GM19452 (cell line): ENCODE data around the gene SETD1B.

Experiments
- ATAC-seq: cut with Tn5 transposase; IDR thresholded peaks from one replicate; pipeline ENCODE4 v1.9.1; 2021; ENCODE audit not compliant: unreplicated experiment

The SETD1B gene

DNA sequence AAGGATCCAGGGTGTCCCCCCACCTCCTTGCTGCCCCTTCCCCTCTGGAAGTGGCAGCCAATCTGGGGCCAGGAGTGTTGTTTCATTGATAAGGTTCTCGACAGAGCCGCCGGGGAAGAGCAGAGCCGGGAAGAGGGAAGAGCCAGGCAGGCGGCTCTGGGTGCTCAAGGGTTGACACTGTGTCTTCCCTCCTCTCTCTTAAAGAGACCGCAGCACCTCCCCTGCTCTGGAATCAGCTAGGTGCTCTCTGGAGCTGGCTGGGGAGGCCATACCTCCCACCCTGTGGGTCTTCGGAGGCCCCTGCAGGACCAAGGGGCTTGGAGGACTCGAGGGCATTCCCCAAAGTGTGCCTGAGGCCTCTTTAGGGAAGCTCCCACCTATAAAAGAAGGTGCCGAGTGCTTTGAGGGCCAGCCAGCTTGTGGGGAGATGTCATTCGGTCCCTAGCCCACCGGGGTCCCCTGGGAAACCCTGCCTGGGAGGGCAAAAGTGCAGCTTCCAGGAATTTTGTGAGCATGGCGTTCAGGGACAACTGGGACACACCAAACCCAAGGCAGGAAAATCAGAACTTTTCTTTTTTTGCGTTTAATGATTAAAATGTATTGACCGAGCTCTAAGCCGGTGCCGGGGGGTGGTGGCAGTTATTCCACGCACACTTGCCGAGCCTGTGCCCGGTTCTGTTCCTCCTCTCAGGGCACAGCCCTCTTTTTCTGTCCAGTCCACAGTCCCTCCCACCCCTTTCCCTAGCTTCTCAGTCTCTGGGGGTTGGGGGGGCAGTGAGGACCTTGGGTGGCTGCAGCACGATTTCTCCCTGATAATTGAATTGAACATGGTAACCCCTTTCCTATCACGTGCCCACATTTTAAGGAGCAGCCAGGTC, 3.0 kb downstream of the SETD1B start:
- no peak for ATAC-seq

- ATAC-seq = no peak
These were observed 4.0 kb downstream of the SETD1B start for GRCh38 chr12:121807642-121808347.

DNA sequence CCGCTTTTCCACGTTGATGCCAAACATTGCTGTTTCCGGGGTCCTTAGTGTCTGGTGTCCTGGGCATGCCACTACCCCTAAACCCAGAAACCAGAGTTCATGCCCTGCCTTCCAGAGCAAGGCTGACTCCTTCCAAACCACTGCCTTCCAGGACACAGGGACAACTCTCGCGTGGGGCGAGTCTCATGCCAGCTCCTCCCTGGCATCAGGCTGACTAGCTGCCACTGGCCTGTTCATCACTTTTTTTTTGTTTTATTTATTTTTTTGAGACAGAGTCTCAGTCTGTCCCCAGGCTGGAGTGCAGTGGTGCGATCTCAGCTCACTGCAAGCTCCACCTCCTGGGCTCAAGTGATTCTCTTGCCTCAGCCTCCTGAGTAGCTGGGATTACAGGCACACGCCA, 4.8 kb downstream of the SETD1B start:
- ATAC-seq = no peak

DNA sequence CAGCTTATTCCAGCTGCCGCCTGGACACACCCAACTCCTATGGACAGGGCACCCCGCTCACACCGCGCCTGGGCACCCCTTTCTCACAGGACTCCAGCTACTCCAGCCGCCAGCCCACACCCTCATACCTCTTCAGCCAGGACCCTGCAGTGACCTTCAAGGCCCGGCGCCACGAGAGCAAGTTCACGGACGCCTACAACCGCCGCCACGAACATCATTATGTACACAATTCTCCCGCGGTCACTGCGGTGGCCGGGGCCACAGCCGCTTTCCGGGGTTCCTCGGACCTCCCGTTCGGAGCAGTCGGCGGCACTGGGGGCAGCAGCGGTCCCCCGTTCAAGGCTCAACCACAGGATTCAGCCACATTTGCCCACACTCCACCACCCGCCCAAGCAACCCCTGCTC, 5.9 kb downstream of the SETD1B start:
- ATAC-seq = no peak

- ATAC-seq = no peak
These were observed 6.5 kb downstream of the SETD1B start for GRCh38 chr12:121810234-121810817.

GRCh38 chr12:121810833-121811433, 7.1 kb downstream of the SETD1B start:
- no peak for ATAC-seq

DNA sequence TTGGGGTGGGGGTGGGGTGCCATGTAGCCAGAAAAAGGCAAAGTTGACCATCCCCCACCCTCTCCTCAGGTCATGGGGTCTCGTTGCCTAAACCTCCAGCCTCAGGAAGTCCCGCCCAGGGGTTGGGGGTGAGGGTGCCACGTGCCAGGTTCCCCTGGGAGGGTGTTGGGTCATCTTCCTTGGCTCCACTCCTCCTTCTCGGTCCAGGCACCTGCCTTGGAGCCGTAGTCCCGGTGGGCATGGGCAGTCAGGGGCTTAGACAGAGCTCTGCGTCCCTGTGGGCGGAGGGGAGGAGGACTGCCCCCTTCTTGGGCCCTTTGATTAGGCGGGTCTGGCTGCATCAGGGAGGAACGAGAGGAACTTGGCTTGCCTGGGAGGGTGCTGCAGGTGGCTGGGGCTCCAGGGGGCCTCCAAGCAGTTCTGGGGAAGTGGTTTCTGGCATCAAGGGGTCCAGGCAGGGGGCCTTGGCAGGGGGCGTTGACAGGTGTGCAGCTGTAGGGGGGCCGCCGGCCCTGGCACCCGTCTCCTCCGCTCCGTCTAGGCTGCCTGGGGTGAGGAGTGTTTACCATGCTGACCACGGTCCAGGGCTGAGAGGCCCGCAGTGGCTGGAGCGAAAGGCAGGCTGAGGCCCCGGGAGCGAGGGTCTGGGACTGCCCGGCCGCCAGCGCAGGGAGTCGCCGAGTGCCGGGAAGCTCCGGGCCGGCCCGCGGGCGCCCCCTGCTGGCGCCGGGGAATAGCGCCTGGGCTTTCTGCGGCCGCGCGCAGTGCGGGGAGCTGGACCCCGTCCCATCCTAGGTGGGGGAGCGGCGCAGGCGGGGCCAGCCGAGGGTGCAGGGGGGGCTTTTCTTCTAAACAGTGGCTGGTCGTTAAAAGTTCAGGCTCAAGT, 7.9 kb downstream of the SETD1B start:
- no peak for ATAC-seq

DNA sequence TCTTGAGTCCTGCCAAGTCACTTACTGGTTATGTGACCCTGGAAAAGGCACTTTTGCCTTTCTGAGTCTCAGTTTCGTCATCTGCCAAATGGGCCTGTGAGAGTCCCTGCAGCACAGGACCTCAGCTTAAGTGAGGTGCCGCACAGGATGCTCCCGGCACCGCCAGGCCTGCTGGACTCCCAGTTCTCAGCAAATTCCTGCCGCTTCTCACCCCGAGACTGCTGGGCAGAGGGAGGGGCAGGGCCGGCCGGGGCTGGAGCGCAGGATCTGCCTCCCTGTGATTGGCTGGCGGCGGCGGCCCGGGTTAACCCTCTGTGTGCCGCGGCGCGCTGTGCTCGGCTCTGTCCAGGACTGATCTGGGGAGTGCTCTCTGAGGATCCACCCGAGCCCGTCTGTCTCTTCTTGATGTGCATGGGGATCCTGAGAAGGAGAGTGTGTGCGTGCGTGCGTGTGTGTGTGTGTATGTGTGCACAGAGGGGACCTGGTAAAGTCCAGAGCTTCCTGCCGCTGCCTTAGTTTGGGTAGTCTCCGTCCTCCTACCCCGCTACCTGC, 8.6 kb downstream of the SETD1B start:
- no peak for ATAC-seq

- ATAC-seq = no peak
These were observed 9.4 kb downstream of the SETD1B start for GRCh38 chr12:121812921-121813896.

- no peak for ATAC-seq
These were observed 10.1 kb downstream of the SETD1B start for GRCh38 chr12:121813951-121814350.

- ATAC-seq = no peak
These were observed 10.8 kb downstream of the SETD1B start for GRCh38 chr12:121814429-121815119.

- ATAC-seq = no peak
These were observed 11.5 kb downstream of the SETD1B start for GRCh38 chr12:121815263-121815662.

DNA sequence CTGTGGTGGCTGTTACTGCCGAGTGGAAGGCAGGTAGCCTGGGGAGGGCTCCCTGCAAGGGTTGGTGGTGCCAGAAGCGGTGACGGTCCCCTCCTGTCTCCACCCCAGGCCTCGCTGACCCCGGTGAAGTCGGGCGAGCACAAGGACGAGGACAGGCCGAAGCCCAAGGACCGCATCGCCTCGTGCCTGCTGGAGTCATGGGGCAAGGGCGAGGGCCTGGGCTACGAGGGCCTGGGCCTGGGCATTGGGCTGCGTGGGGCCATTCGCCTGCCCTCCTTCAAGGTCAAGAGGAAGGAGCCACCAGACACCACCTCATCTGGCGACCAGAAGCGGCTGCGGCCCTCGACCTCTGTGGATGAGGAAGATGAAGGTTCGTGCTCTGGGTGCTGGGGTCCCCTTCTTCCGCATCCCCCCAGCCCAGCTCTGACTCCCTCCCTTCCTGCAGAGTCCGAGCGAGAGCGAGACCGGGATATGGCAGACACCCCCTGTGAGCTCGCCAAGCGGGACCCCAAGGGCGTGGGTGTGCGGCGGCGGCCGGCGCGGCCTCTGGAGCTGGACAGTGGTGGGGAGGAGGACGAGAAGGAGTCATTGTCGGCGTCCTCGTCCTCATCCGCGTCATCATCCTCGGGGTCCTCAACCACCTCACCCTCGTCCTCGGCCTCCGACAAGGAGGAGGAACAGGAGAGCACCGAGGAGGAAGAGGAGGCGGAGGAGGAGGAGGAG, 13.3 kb downstream of the SETD1B start:
- no peak for ATAC-seq

DNA sequence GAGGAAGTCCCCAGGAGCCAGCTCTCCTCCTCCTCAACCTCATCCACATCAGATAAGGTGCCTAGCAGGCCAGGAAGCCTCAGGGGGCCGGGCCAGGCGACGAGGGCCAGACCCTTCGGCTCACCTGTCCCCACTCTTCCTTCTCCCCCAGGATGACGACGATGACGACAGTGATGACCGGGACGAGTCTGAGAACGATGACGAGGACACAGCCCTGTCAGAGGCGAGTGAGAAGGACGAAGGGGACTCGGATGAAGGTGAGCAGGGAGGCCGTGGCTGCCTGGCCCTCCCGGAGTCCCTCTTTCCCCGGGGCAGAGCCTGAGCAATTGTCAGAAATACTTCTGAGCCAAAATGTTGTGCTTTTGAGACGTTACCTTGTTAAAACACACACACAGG, 13.8 kb downstream of the SETD1B start:
- ATAC-seq = no peak

GRCh38 chr12:121819212-121819949, 15.6 kb downstream of the SETD1B start:
- ATAC-seq = no peak

GRCh38 chr12:121820056-121820455, 16.2 kb downstream of the SETD1B start:
- no peak for ATAC-seq
